ENCODE results near the gene TUBB3.
A peak's percentile ranks its signal among the peaks of the same experiment; 100 is the strongest.
"Not testable (repeated sequence)": the region's sequence is repeated elsewhere in the genome, so short reads cannot be mapped to it uniquely, and the experiment has no call there.

Gene TUBB3

GRCh38 chr16:89919535-89920406 lies 3.4 kb upstream of the TUBB3 start:
- no peak for DNase-seq

- no peak for DNase-seq
Measured at GRCh38 chr16:89920723-89921122, 2.4 kb upstream of the TUBB3 start.

GRCh38 chr16:89921131-89921701 lies 1.9 kb upstream of the TUBB3 start:
- DNase-seq, result no peak

DNA sequence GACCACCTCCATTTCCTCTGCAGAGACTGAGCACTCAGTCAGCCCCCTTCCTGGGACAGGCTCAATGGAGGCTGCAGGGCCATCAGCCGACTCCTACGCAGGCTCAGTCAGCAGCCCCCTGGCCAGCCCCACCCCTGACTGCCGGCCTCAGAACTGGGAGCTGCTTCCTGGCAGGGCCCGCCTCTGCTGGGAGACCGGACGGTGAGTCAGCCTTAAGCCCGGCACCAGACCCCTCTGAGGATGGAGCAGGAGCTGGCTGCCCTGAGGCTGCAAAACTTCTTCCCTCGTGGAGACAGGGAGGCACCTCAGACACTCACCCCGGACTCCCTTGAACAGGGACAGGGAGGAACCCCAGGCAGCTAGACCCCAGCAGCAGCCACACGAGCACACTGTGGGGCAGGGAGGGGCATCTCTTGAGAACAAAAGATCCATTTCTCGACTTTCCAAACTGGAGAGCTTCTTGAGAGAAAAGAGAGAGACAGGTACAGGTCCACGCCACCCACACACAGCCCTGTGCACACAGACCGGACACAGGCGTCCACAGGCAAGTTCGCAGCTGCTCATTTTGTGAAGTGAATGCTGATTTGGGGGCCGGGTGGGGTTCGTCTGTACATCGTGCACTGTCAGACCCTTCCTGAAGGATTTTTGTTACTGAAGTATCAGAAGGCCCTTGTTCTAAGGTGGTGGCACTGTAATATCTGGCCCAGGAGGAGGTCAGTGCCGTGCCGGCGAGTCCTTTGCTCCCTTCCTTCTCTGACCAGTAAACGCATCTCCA lies 1.3 kb upstream of the TUBB3 start:
- DNase-seq, result no peak

DNA sequence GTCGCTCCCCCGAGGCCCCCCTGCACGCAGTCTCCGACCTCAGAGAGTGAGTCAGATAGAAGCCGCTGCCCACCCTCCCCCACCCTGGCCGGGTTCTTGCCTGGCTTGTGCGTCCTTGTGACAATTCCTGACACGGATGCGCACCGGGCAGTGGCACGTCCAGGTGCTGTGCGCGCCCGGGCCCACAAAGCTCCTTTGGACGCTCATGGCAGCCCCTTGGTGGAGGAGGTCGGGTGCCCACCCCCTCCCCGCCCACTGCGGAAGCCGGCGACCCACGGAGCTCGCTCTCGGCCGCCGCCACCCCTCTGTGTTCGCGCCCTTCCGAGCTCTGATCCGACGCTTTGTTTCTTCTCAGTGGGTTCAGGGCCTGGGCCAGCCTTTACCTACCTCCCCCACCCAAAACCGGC lies 662 bp upstream of the TUBB3 start:
- no peak for DNase-seq

DNA sequence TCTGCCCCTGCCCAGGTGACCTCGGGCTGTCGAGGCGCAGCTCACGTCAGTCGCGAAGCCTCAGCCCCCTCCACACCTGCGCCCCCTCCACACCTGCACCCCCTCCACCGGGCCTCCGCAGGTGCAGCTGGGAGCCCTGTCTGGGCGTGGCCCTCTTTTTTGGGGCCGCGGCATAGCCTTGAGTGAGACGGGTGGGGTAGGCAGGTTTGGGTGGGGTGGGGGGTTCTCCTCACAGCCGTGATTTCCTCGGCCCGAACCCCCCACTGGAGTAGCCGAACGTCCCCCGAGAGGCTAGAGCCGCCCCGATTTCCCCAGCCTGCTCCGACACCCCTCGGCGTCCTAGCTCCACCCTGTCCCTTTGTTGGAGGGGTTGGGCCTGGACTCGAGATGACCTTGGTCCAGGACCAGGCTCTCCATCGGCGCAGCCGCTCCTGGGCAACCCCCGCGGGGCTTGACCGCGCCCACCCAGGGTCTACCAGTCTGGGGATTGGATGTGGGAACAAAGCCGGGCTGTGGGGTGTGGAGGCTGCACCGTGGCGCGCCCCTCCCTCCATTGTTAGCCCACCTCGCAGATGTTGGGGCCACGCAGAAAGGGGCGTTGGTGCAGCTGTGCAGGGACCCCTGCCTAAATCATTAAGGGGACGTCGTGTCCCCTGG lies 626 bp downstream of the TUBB3 start:
- DNase-seq, result no peak

- DNase-seq, result peak; percentile 20
Measured at GRCh38 chr16:89924297-89924924, 1.3 kb downstream of the TUBB3 start.

DNA sequence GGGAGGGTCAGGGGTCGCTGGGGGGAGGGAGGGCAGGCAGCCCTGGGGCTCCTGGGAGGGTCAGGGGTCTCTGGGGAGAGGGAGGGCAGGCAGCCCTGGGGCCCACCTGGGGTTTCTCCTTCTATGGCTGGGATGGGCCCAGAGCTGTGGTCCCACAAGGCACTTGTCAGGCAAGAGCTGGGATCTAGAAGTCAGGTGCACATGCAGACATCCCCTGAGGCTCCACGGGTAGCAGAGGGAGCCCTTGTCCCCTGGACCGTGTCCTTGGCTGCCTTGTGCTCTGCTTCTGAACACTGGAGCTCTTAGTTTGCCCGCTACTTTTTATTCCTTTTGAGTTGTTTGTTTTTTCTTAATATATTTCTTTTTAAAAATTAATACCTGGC lies 1.8 kb downstream of the TUBB3 start:
- peak; percentile 35 for DNase-seq

- no peak for DNase-seq
Measured at GRCh38 chr16:89925596-89926079, 2.5 kb downstream of the TUBB3 start.

GRCh38 chr16:89931305-89931896 lies 8.3 kb downstream of the TUBB3 start:
- no peak for DNase-seq

- no peak for DNase-seq
Measured at GRCh38 chr16:89931964-89932363, 8.8 kb downstream of the TUBB3 start.

- DNase-seq, result not testable (repeated sequence)
Measured at GRCh38 chr16:89934019-89934418, 10.9 kb downstream of the TUBB3 start.

DNA sequence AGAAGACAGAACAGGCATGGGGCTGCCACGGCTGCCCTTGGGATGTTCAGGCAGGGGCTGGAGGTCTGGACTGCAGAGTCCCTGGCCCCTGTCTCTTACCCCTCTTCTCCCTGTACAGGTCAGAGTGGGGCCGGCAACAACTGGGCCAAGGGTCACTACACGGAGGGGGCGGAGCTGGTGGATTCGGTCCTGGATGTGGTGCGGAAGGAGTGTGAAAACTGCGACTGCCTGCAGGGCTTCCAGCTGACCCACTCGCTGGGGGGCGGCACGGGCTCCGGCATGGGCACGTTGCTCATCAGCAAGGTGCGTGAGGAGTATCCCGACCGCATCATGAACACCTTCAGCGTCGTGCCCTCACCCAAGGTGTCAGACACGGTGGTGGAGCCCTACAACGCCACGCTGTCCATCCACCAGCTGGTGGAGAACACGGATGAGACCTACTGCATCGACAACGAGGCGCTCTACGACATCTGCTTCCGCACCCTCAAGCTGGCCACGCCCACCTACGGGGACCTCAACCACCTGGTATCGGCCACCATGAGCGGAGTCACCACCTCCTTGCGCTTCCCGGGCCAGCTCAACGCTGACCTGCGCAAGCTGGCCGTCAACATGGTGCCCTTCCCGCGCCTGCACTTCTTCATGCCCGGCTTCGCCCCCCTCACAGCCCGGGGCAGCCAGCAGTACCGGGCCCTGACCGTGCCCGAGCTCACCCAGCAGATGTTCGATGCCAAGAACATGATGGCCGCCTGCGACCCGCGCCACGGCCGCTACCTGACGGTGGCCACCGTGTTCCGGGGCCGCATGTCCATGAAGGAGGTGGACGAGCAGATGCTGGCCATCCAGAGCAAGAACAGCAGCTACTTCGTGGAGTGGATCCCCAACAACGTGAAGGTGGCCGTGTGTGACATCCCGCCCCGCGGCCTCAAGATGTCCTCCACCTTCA lies 11.7 kb downstream of the TUBB3 start:
- DNase-seq, result no peak

- DNase-seq, result not testable (repeated sequence)
Measured at GRCh38 chr16:89935620-89936019, 12.5 kb downstream of the TUBB3 start.

GRCh38 chr16:89936034-89936433 lies 12.9 kb downstream of the TUBB3 start:
- DNase-seq, result no peak

DNA sequence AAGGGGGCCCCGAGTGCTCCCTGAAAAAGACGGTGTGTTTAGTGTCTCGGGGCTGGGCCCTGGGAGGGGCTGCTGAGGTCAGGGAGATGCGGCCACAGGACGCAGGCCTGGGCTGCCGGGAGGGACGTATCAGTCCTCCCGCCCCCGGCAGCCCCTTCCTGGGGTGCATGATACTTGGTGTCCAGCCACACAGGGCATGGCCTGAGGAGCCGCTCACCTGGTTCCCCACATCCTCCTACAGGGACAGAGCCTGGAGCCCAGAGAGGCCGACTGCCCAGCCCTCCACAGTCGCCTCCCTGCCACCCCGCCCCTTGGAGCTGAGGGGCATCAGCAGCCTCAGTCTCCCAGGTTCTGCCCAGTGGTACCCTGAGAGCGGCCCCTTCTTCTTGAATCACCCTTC lies 13.4 kb downstream of the TUBB3 start:
- no peak for DNase-seq

GRCh38 chr16:89936981-89937380 lies 13.8 kb downstream of the TUBB3 start:
- DNase-seq, result no peak

DNA sequence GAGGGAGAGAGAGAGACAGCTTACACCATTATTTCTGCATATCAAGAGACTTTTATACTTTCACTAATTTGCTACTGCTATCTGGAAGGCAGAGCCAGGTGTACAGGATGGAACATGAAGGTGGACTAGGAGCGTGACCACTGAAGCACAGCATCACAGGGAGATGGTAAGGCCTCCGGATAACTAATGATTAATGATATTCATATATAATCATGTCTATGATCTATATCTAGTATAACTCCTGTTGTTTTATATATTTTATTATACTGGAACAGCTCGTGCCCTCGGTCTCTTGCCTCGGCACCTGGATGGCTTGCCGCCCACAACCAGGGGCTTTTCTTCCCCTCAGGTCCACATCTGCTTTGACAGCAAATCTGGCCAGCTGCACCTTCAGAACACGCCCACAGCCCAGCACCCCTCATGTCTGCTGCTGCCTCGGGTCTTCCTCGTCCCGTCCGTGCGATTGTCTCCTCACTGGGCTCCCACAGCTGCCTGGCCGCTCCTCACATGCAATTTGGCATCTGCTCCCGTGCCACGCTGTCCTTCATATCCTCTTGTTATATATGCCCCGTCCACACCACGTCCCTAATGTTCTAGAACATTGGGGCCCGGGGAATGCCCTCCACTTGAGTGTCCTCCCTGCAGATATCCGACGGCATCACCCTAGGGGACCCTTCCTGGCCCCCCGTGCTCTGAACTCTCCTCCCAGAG lies 15.2 kb downstream of the TUBB3 start:
- no peak for DNase-seq

GRCh38 chr16:89944773-89945172 lies 21.6 kb downstream of the TUBB3 start:
- no peak for DNase-seq

DNA sequence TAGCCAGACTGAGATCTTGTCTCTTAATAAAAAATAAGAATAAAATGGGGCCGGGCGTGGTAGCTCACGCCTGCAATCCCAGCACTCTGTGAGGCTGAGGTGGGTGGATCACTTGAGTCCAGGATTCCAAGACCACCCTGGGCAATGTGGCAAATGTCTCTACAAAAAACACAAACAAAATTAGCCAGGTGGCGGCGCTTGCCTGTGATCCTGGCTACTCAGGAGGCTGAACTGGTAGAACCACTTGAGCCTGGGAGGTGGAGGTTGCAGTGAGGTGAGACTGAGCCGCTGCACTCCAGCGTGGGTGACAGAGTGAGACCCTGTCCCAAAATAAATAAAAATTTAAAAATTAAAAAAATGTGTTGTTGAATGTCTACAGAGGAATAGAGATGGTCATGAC lies 22.5 kb downstream of the TUBB3 start:
- no peak for DNase-seq
